Stimulated activated CD8-positive, alpha-beta memory T cell treated with anti-CD3 and anti-CD28 coated beads, Interleukin-4, amount 100 ng/mL, for 48 hours (primary cell): ENCODE results near the gene HOXC10.
A peak's percentile ranks its signal among the peaks of the same experiment; 100 is the strongest.

ENCODE experiments used
- DNase-seq: peaks from one replicate; pipeline ENCODE4 v3.0.0-alpha.2; 2020

The HOXC10 gene

DNA sequence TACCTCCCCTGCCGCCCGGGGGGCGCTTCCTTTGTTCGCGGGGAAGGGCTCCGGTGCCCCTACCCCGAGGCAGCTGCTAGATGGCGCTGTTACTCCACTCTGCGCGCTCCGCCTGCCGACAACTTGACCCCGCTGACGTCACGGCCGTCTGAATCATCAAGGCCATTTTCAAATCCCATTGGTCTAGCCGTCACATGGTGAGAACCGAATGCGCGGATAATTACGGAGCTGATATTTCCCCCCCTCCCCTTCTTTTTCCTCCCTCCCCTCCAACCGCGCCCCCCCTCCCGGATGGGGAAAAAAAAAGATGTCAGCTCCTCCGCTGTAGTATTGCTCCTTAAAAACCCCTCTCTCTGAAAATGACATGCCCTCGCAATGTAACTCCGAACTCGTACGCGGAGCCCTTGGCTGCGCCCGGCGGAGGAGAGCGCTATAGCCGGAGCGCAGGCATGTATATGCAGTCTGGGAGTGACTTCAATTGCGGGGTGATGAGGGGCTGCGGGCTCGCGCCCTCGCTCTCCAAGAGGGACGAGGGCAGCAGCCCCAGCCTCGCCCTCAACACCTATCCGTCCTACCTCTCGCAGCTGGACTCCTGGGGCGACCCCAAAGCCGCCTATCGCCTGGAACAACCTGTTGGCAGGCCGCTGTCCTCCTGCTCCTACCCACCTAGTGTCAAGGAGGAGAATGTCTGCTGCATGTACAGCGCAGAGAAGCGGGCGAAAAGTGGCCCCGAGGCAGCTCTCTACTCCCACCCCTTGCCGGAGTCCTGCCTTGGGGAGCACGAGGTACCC, at the start of gene HOXC10:
Gene HOXC10 (plus strand): TSS at position 246 of the 791 bp plus-strand sequence. CDS start 114 bp downstream, at position 360.
- peak; percentile 96 for DNase-seq

DNA sequence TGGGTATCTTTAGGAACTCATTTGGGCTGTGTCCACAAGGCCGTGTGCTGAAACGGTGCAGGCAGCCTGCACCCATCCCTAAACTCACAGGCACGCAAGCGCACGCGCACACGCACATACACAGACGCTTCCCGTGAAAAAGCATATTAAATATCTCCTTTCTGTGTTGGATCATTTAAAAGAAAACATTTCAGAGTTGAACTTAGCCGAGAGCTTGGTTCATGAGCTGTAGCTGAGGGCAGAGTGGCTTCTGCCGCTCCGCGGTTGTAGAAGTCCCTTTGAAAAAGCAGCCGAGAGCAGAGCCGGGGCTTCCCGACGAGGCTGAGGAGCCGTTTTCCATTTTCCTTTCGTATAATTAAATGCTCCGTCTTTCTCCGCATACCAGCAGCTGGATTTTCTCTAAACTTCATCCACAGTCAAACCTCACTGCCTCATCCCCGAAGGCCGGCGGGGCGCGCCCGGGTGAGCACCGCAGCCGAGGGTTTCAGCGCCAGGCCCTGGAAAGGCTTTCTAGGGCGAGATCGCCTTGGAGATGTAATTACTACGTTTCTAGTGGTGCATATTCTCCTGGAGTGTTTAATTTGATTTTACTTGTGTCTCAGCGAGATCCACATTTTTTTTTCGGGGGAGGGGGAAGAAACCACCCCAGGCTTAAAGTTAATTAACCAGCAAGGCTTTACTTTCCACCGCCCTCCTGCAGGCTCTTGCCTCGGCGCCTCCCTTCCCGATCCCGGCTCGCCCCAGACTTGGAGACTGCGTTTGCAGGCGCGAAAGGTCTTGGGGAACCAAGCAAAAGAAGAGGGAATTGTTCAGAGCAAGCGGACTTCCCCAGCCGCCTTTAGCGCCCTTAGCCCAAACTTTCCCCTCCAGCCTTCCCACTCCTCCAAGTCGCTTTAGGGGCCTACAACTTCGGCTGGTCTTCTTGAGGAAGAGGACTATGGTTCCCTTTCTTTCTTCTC, 49.3 kb upstream of the HOXC10 start:
- DNase-seq = no peak

DNA sequence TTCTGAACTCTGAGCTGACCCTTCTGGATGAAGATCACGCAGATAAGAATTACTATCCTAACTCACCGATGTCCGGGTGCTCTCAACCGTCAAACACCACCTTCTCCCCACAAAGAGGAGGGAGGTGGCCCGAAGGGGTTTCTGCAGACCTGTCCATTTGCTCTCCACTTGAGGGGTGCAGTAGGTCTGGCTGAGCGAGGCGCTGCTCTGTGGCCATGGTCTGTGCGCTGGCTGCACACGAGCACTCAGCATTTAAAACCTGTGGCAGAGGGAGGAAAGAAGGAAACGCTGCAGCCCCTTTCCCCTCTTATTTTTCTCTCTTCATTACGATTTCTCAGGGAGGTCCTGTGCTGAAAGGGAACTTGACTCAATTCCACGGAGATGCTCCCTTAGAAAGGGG, 47.8 kb upstream of the HOXC10 start:
- DNase-seq = no peak

DNA sequence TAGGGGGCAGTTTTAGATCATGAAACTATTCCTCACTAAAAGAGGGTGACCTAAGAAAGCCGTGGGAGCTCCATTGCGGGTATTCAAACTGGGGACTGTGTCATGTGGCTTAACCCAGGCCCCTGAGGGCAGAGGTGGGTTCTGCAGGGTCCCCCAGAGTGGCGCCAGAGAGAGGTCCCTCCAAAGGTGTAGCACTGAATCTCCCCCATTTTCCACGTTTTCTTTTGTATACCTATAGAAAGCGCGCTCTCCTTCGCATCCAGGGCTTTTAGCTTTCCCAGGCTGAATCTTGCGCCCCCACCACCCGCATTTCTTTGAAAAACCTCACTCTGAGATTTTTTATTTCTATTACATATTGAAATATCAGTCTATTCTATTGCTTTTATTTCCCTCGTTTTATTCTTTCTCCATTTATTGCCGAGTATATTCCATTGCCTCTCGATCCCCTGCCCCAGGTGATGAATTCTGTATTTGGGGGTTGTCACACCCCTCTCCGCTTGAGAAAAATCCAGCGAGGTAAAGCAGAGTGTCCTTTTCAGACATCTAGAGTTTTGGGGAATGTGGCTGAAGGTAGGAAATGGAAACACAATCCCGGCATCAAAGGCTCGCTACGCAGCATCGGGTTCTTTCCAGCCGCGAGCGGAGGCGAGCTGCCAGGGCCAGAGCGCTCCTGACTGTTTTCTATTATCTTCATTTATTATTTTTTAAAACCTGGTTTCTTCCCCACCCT, 47.2 kb upstream of the HOXC10 start:
- no peak for DNase-seq

DNA sequence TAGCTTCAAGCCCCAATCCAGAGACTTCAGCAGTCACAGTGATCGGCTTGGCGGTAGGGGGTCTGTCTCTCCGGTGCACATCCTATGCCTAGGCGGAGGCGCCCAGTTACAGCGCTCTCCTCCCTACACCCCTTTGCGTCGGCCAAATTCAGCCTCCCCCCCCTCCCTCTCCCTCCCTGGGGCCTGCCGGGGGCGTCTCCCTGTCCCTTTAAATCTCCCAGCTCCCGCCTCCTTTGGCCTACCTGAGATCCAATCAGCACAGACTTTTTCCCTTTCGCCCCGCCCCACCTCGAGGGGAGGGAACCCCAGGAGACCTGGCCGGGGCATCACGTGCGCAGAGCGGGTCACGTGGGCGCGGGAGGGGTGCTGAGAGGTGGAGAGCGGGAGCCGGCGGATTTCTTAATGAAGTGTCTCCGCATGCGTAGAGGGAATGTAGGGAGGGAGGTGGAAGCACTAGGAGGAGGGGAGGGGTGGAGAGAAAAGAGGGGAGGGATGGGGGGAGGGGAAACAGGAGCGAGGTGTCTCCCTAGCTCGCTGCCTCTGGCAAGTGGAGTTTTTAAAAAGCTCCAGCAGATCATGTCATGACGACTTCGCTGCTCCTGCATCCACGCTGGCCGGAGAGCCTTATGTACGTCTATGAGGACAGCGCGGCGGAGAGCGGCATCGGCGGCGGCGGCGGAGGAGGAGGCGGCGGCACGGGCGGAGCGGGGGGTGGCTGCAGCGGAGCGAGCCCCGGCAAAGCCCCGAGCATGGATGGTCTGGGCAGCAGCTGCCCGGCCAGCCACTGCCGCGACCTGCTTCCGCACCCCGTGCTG, 46.4 kb upstream of the HOXC10 start, which contains the start of gene HOXC13:
Gene HOXC13 (plus strand): TSS at position 506 of the 815 bp plus-strand sequence. CDS start 76 bp downstream, at position 582.
- peak; percentile 71 for DNase-seq

DNA sequence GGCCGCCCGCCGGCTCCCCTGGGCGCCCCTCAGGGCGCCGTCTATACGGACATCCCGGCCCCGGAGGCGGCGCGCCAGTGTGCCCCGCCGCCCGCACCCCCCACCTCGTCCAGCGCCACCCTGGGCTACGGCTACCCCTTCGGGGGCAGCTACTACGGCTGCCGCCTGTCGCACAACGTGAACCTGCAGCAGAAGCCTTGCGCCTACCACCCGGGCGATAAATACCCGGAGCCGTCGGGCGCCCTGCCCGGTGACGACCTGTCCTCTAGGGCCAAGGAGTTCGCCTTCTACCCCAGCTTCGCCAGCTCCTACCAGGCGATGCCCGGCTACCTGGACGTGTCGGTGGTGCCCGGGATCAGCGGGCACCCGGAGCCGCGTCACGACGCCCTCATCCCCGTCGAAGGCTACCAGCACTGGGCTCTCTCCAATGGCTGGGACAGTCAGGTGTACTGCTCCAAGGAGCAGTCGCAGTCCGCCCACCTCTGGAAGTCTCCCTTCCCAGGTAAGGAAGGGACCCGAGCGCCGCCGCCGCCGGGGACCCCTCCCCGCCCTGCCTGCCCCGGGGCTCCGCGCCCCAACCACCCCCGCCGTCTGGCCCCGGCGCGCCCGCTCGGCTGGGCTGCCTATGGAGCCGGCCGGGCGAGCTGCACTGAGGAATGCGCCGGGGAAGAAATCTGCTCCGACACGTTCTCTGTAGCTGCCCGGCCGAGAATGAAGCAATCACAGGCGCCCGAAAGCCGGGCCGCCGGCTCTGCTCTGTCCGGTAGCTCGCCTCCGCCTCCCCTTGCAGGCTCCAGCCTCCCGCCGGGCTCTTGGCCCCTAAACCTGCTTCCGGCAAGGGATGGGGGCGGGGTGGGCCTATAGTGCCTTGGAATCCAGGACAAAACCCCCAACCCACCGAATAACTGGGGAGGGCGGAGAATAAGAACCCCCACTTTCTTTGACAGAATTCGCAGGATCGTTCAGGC, 45.5 kb upstream of the HOXC10 start:
- DNase-seq = no peak

DNA sequence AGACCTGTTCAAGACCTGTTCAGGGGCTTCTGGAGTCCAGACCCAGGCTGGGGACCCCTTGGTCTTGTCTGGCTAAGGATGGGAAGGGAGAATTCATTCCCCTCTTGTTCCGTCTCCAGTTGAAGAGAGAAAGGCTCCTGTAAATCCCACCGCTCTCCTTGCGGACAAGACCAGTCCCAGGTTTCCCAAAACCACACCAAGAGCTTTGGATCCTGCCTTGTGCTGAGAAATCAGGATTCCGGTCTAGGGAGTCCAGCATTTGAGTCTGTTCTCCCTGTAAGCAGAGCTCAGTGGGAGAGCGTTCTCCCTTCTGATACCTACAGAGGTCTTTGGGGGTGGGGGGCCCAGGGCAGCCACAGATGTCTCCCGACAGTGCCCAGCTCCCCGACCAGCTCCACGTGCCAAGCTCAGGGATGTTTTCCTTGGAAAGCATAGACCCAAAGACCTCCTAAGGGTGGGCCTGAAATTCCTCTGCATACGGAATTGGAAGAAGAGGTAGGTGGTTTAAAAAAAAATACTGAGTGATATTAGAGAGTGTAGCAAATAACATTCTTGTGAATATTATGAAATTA, 44.4 kb upstream of the HOXC10 start:
- no peak for DNase-seq

DNA sequence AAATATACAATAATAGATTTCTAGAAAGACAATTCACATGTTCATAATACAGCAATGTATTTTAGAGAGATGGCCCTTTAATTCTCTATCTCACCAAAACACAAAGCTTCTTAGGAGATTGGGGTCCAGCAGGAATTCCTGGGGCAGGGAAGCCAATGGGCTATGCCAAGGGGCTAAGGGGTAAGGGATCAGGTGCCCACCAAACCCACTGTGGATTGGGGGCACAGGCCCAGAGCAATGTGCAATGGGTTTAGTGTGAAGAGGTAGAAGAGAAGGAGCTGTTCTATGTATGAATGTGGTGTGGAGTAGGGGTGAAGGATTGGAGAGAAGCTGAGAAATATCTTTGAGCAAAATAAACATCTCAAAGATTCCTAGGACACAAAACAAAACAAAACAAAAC, 43.8 kb upstream of the HOXC10 start:
- DNase-seq = no peak

DNA sequence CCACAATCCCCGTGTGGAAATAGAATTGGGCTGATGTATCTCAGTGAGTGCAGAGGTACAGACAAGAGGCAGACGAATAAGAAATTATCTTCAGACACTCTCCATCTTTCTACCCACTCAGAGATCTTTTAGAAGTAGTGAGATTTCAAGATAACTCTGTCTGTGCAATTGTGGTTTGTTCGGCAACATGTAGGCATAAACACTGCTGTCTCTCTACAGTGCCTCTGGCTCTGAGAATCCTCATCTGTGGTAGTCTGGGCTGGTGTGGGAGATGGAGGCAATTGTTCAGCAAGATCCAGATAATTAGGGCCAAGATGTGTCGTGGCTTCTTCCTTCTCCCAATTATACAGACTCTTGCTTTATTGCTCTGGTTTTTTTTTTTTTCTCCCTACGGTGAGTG, 43.2 kb upstream of the HOXC10 start:
- DNase-seq = no peak

DNA sequence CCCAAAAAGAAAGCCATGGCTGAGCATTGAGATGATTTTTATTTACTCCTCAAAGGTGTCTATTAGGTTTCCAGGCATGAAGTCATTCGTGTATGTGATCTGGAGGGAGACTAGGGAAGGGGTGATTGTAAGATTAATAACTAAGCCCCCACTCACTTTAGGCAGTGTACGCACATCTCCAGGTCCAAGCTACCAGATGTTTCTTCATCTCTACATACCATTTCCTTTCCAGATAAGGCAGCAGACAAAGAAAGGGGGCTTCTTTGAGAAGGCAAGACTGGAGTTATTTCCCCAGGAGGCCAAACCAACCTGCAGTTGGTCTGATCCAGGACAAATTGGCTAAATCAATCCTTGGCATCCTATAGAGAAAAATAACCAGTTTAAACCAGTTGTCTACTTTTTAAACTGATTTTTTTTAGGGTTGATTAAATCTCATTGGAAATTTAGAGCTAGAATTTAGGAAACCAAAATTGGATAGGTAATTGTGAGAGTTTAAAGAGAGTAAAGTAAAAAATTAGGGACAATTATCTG, 42.4 kb upstream of the HOXC10 start:
- no peak for DNase-seq

DNA sequence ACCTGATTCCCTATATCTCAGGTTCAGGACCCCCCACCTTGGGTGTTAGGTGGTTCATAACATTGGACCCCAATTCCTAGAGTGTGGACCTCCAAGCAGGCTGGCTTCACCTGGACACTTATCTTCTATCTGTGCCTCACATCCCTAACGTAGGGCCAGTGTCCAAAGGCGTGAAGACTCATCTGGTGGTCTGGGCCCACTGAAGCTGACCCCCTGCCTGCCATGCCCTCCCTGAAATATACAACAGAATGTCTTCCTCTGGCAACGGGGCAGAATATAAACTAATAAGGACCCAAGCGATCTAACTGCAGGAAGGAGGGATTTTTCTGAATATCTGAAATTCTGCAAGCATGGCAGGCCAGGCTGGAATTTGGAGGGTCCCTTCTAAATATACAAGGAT, 40.7 kb upstream of the HOXC10 start:
- no peak for DNase-seq

DNA sequence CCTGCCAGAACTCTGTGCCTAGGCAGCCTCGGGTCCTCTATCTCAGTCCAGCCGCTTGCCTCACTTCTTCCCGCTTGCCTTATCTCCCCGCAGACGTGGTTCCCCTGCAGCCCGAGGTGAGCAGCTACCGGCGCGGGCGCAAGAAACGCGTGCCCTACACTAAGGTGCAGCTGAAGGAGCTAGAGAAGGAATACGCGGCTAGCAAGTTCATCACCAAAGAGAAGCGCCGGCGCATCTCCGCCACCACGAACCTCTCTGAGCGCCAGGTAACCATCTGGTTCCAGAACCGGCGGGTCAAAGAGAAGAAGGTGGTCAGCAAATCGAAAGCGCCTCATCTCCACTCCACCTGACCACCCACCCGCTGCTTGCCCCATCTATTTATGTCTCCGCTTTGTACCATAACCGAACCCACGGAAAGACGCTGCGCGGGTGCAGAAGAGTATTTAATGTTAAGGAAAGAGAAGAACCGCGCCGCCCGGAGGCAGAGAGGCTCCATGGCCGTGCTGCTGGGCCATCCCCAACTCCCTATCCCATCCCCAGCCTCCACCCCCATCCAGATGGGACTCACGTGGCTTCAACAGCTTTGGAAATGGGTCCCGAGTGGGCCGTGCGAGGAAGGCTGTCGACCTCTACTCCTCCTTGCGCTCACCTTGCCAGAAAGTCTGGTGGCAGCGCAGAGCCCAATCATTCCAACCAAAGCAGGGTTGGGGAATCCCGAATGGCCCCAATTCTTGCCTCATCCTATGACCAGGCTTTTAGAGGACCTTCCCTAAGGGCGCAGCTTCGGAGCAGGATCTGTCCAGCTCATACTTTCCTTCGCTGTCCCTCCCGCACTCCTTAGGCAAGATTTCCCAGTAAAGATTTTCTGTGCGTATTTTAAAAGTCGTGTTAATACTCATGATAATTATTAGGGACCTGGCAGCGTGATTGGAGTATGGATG, 39.8 kb upstream of the HOXC10 start:
- DNase-seq = no peak

DNA sequence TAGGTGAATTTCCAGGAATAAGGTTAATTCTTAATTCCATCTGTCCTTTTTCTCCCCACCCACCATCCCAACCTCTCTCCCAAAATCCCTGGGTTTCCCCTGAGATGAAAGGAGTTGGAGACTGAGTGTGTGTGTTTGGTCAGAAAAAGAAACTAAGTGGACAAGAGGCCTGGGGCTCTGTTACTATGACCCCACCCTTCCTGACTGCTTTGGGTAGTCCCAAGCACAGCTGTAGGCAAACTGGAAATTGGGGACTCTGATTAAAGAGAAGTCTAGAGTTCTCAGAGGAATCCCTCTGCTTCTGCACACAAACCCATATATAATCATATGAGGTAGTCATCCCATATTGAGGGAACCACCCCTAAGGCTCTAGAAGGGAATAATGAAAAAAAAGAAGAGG, 37.2 kb upstream of the HOXC10 start:
- DNase-seq = no peak

DNA sequence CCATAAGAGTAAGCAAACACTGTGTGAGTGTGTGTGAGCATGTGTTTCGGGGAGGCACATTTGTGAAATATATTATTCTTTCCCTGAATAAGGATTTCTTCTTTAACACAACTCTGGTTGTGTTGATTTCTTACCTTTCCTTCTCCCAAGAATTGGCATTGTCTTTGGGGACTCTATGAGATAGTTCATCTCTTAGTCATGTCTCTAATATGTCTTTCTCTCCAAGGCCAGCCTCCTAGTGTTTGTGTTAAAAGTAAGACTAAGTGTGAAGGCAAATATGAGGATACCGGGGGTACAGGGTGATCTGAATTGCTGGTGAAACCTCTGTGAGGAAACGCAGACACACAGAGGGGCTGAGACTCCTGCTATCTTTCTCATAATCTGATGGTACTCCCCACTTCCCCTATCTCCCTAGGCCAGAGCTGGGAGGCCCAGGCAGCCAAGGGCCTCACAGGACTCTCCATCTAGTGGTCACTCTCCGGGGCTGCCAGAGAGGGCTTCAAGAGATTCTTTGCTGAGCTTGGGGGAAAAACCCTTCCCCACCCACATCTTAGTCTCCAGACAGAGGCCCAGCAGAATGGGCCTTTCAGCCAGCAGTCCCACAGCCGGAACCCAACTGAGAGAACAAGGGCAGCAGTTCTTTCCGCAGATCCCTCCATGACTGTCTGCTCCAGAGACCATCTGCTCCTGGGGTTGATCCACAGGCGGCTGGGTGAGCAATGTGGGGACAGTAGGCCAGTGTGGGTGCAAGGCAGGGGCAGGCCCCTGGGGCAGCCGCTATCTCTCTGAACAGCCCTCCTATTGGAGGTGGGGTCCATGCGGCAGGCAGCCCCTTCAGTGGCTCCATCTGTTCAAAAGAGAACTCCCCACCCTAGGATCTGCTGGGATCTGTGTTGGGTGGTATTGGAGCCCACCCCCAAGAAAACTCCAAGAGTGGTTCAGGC, 36.0 kb upstream of the HOXC10 start:
- no peak for DNase-seq

DNA sequence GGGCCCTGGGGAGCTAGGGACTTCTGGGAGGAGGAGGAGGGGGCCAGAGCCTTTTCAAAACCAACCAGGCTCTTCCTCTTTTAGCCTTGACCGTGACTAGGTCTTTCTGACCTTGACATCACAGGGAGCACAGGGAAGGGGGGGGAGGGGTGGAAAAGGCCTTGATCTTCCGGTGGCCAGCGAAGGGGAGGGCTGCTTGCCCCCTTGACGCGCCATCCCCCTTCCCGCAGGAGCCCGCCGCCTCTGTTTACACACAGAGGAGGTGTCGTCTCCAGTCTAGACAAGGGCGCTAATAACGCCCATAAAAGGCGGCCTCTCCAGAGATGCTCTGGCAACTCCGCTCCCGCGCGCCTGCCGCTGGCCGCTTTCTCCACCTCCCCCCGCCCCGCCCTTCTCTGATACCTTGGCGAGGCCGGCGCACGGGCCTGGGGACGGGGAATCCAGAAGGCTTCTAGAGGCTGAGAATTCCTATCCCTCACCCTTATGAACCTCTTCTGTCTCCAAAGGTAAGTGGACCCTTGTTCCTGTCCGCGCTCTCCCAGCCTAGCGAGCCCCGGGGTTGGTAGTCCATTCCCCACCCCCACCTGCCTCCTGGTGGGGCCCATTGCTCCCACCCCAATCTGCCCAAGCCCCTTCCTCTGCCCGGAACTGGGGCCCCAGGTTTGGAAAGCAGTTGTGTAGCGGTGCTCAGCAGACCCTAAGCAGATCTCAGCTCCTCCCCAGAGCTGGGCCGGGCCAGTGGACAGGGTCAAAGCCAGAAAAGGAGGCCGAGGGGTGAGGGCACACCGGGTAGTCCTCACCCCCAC, 35.1 kb upstream of the HOXC10 start:
- DNase-seq = no peak

DNA sequence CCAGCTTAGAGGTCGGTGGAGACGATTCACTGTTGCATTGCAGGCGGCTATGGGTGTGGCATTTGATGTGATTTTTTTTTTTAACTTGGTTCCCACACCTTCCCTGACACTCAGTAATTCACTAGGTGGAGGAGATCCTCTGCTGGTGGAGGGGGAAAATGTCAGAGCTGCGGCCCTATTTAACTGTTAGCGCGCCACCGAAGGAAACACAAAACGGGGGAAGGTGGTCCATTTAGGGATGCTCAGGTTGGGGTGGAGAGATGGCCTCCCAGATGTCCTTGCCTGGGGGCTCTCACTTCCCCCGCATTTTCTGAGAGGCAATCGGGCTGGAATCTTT, 34.5 kb upstream of the HOXC10 start:
- no peak for DNase-seq
